ENCODE data around the gene SLC30A10. TPM values are rescaled to one million over a fixed set of nuclear protein-coding genes. Genes with fewer than 3 reads are reported as not detected.

SLC30A10 gene
- total RNA-seq, 4 donors from 2014 or later, result not detected

- no peak for TF ChIP-seq CTCF (IDR thresholded peaks at IDR 0.05)
- no peak for DNase-seq (ENCODE audit: low spot score)
- ATAC-seq (ENCODE audit: low FRiP score), result peak; percentile 14
These were observed 930 bp downstream of the SLC30A10 start for GRCh38 chr1:219927298-219927955.

- TF ChIP-seq CTCF (IDR thresholded peaks at IDR 0.05), result no peak
- ATAC-seq (ENCODE audit: low FRiP score) (no peak), DNase-seq (ENCODE audit: low spot score) (no peak)
These were observed 1.9 kb downstream of the SLC30A10 start for GRCh38 chr1:219926363-219926998.

- no peak for TF ChIP-seq CTCF (IDR thresholded peaks at IDR 0.05)
- no peak for ATAC-seq (ENCODE audit: low FRiP score)
- no peak for DNase-seq (ENCODE audit: low spot score)
These were observed 4.0 kb downstream of the SLC30A10 start for GRCh38 chr1:219924342-219924741.

DNA sequence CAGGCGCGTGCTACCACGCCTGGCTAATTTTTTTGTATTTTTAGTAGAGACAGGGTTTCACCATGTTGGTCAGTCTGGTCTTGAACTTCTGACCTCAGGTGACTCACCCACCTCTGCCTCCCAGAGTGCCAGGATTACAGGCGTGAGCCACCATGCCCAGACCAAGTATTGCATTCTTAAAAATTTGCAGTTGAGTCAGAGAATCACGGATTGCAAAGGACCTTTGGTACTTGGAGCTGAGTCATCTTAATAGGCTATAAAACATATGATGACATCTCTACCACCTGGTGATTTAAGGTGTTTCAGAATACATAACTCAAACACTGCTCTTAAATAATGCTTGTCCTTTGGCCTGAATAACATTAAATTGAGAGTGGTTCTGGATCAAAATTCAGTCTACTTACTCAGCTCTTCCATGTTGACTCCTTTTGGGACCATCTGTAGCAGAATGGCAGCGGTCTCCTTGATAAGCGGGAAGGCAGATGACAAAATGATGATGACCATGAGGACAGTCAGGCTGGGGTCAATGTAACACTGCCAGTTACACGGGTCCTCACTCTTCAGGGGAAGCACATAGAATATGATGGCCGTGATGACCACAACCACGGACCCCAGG lies 10.4 kb downstream of the SLC30A10 start:
- no peak for TF ChIP-seq CTCF (IDR thresholded peaks at IDR 0.05)
- DNase-seq (ENCODE audit: low spot score) (no peak), ATAC-seq (ENCODE audit: low FRiP score) (no peak)

- TF ChIP-seq CTCF (IDR thresholded peaks at IDR 0.05), result no peak
- DNase-seq (ENCODE audit: low spot score), result no peak
- ATAC-seq (ENCODE audit: low FRiP score), result no peak
These were observed 11.1 kb downstream of the SLC30A10 start for GRCh38 chr1:219917281-219917680.

GRCh38 chr1:219916257-219916656 lies 12.1 kb downstream of the SLC30A10 start:
- no peak for TF ChIP-seq CTCF (IDR thresholded peaks at IDR 0.05)
- DNase-seq (ENCODE audit: low spot score), result no peak
- ATAC-seq (ENCODE audit: low FRiP score), result no peak

Measured in omental fat pad (tissue), 4 donors.